Globus pallidus (tissue), 1 donor: ENCODE results near the gene PIP5KL1.
A peak's percentile ranks its signal among the peaks of the same experiment; 100 is the strongest.
"Not testable (repeated sequence)": the region's sequence is repeated elsewhere in the genome, so short reads cannot be mapped to it uniquely, and the experiment has no call there.

Source experiments
- DNase-seq: peaks from one replicate; pipeline ENCODE4 v3.0.0-alpha.2; 2015; ENCODE audit warnings: low spot score

Gene PIP5KL1

DNA sequence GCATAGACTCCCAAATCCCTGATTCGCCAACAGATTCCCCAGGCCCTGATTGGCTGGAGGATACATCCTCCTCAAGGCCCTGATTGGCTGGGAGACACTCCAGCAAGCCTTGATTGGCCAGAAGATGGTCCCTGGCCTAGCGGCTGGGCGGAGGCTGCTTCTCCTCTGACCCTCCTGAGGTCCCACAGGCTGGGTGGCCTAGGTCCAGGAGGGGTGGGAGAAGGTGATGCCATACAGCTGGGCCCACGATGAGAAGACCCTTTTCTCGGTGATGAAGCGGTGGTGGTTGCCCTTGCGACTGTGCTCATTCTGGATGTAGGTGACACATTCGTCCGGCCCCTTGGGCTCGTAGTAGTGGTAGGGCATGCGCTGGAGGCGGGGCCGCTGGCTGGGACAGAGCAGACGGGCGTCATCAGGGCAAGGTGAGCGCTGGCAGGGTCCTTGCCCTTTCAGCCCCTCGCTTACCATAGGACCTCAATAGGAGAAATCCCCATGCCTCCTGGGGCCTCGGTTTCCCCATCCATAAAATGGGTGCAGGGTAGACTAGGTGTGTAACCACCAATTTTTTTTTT, 44.1 kb downstream of the PIP5KL1 start:
- DNase-seq, result no peak

DNA sequence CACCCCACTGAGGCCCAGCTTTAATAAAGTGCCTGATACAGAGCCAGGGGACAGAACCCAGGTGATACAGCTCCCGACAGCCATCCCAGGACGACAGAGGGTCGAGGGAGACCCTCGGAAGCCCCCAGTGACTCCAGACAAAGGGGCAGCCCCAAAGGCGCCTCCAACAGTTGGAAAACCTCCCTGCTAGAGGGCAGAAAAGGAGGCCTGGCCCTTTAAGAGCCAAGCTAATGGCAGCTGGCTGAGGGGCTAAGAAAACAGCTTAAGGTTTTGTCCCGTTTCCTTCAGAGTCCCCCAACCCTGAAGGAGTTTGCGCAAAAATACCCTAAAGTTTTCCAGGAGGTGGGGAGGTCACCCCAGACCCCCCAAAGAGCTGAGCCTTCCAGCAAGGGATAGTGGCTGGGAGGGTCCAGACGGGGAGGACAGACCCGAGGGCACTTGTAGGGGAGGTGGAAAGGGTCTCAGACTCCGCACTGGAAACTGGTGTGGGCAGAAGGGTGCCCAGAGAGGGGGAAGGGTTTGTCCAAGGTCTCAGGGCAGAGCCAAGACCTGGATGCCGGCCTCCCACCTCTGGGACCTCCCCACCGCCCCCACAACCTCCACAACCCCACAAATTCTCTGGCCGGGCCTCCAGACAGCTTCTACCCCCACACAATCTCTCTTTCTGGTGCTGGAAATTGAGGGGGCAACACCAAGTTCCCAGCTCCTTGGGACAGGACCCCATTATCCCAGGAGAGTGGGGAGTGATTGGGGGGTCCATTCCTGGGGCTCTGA, 44.9 kb downstream of the PIP5KL1 start:
- no peak for DNase-seq

- no peak for DNase-seq
Observed at GRCh38 chr9:127884976-127885490, 45.5 kb downstream of the PIP5KL1 start.

- DNase-seq, result no peak
Observed at GRCh38 chr9:127884427-127884911, 46.1 kb downstream of the PIP5KL1 start.

- DNase-seq, result no peak
Observed at GRCh38 chr9:127883959-127884358, 46.6 kb downstream of the PIP5KL1 start.

DNA sequence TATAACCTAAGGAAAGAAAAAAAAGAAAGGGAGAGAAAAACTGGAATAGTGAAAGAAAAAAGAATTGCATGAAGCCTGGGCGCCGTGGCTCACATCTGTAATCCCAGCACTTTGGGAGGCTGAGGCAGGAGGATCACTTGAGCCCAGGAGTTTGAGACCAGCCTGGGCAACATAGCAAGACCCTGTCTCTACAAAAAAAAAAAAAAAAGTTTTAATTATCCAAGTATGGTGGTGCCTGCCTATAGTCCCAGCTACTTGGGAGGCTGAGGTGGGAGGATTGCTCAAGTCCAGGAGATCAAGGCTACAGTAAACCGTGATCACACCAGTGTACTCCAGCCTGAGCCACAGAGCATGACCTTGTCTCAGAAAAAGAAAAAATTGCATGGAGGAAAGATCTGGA, 48.9 kb downstream of the PIP5KL1 start:
- DNase-seq, result not testable (repeated sequence)

GRCh38 chr9:127880143-127880542, 50.4 kb downstream of the PIP5KL1 start:
- DNase-seq, result no peak

- no peak for DNase-seq
Observed at GRCh38 chr9:127878652-127879390, 51.8 kb downstream of the PIP5KL1 start.

GRCh38 chr9:127878001-127878651, 52.5 kb downstream of the PIP5KL1 start:
- DNase-seq, result no peak

- peak; percentile 79 for DNase-seq
Observed at GRCh38 chr9:127877566-127877998, 53.0 kb downstream of the PIP5KL1 start, which contains the start of gene AK1. Gene AK1 (minus strand): TSS chr9:127877675. CDS start chr9:127874617, 3,058 bp downstream.

DNA sequence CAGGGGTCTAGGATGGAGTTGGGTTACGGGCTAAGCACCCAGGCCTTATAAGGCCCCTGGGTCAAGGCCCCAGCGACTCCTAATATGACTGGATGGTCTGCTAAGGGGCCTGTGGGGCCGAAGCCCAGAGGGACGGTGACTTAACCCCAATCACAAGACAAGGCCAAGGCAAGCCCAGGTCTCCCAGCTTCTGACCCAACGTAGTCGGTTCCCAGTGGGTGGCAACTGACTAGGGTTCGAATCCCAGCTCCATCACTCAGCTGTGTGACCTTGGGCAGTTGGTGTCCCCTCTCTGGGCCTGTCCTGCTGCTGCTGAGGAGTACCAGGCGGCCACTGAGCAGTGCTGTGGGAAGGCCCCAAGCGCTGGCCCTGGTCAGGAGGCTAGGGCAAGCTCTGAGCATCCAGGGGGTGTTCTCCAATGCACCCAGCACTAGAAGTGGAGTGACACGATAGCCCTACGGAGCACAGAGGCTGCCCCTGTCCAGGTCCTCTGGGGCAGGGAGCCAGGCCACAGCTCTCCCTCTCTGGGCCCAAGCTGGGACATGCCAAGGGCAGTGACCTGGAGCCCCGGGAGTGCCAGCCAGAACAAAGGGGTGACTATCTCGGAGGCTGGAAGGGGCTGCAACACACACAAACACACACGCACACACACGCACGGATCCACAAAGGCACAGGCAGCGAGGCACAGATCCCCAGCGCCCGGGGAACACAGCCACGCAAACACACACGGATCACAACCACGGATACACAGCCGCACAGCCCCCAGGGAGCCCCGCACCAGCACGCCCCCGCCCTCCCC, 53.6 kb downstream of the PIP5KL1 start:
- DNase-seq, result no peak

- DNase-seq, result no peak
Observed at GRCh38 chr9:127876026-127876763, 54.4 kb downstream of the PIP5KL1 start.

DNA sequence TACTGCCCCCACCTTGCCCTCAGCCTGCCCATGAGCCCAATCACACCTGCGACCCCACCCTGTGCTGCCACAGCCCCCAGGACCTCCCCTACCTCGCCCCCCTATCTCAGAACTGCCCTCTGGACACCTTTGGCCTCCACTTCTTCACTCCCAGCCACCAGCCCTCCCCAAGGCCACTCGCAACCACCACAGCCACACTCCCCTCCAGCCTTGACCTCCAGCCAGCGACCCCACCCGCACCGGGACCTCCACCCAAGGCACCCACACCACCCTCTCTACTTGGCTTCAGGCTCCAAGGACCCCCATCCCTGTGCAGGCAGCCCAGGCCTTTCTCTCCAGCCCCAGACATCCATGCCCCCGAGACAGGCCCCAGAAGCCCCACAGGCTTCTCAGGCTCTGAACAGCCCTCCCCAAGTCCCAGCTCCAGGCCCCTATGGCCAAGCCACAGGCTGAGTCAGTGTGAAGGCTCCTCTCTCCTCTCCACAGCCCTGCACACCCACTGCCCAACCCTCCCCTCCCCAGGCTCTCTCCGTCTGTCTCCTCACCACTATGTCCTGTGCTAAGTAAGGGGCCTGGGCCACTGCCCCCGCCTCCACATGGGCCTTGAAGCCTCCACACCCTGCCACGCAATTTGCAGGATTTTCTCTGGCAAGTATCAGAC, 55.1 kb downstream of the PIP5KL1 start:
- DNase-seq, result no peak

GRCh38 chr9:127874301-127875221, 56.0 kb downstream of the PIP5KL1 start:
- DNase-seq, result no peak

GRCh38 chr9:127873886-127874285, 56.7 kb downstream of the PIP5KL1 start:
- peak; percentile 90 for DNase-seq

- peak; percentile 68 for DNase-seq
Observed at GRCh38 chr9:127873223-127873691, 57.3 kb downstream of the PIP5KL1 start.

DNA sequence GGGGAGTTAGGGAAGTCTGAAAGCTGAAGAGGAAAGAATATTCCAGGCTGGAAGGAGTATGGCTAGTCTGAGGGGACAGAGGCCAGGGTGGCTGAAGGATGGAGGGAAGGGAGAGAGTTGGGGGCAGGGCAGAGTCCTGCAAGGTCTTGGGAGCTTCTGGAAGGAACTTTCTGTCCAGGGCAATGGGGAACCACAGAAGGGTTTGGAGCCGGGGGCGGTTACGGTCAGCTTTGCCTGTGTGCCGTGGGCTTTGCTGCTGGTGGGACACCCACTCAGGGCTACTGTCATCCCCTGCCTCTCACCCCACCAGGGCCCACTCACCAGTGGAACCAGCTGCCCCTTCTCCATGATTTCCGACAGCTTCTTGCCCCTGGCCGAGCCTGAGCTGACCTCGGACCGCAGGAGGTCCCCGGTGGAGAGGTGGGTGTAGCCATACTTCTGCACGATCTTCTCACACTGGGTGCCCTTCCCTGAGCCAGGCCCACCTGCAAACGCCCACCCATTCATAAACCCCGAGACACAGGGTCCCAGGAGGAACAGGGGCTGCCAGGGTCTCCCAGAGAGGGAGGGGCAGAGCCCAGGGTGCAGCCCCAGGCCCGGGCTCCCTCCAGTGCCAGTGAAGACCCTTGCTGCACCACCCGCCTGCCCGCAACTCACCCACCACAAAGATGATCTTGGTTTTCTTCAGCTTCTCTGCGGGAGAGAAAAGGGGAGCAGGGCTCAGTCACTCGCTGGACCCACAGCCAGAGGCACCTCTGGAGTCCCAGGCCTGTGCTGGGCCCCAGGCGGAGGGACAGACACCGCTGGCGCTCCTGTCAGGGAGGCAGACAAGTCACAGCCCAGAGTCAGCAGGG, 58.0 kb downstream of the PIP5KL1 start:
- no peak for DNase-seq

DNA sequence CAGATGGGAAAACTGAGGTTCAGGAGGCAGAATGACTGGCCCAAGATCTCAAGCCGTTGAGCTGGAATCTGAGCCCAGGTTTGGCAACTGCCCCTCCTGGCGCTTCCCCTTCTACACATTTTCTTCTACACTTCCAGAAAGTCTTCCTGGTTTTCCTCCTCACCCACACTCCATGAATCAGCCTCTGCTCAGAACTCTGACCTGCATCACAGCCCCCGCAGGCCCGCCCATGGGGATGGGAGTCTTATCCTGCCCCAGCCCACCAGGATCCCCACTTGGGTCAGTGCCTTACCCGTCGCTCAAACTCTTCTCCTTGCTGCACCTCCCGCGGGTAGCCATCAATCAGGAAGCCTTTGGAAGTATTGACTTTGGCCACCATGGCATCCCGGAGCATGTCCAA, 59.0 kb downstream of the PIP5KL1 start:
- no peak for DNase-seq
